DOHH2 (cell line): Measurements from ENCODE around the gene RNF145.

Source experiments
- EZH2phosphoT487 ChIP-seq: fragments of 200-600 bp; sonication (generic); IDR thresholded peaks from 2 replicates; pipeline ENCODE4 v1.6.1; 2017; ENCODE audit warnings: borderline replicate concordance, mild to moderate bottlenecking, antibody characterized with exemption, low read length, moderate library complexity, mixed read lengths
- TF ChIP-seq, protein P1 (sequence below): fragments of 200-600 bp; sonication (generic); IDR thresholded peaks from one replicate; pipeline ENCODE4 v1.5.1; 2014; ENCODE audit warnings: antibody characterized with exemption, mild to moderate bottlenecking, low read depth, low read length; ENCODE audit not compliant: poor library complexity, severe bottlenecking

GRCh38 chr5:159166416-159166815 is 42.9 kb downstream of the RNF145 start:
- TF ChIP-seq, protein P1, sequence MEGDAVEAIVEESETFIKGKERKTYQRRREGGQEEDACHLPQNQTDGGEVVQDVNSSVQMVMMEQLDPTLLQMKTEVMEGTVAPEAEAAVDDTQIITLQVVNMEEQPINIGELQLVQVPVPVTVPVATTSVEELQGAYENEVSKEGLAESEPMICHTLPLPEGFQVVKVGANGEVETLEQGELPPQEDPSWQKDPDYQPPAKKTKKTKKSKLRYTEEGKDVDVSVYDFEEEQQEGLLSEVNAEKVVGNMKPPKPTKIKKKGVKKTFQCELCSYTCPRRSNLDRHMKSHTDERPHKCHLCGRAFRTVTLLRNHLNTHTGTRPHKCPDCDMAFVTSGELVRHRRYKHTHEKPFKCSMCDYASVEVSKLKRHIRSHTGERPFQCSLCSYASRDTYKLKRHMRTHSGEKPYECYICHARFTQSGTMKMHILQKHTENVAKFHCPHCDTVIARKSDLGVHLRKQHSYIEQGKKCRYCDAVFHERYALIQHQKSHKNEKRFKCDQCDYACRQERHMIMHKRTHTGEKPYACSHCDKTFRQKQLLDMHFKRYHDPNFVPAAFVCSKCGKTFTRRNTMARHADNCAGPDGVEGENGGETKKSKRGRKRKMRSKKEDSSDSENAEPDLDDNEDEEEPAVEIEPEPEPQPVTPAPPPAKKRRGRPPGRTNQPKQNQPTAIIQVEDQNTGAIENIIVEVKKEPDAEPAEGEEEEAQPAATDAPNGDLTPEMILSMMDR = no peak
- TF ChIP-seq EZH2phosphoT487 = no peak
